ENCODE data around the gene PCIF1. TPM values are rescaled to one million over a fixed set of nuclear protein-coding genes. Genes with fewer than 3 reads are reported as not detected.
A peak's percentile ranks its signal among the peaks of the same experiment; 100 is the strongest.

The PCIF1 gene
- total RNA-seq (10 to 100 TPM; 26.1 to 33.0 TPM), polyA plus RNA-seq (ENCODE audit: insufficient read length in 6 of 6) (10 to 100 TPM; 43.1 to 50.8 (median 45.4) TPM)
- long read RNA-seq, donor 1, transcript PCIF1-201 (17 exons, 2,747 nt) = major isoform, 12 of 45 reads
- long read RNA-seq, donor 1, transcript PCIF1-203 (2 exons, 627 nt) = minor isoform, 8 of 45 reads
- long read RNA-seq, donor 1, partial matches to known transcripts = 24 of 45 reads
- long read RNA-seq, donor 1, other reads (novel, unspliced or antisense) = 0 of 45 reads
- long read RNA-seq, donor 2, transcript PCIF1-203 (2 exons, 627 nt) = minor isoform, 6 of 20 reads
- long read RNA-seq, donor 2, transcript PCIF1-201 (17 exons, 2,747 nt) = major isoform, 9 of 20 reads
- long read RNA-seq, donor 2, partial matches to known transcripts = 5 of 20 reads
- long read RNA-seq, donor 2, other reads (novel, unspliced or antisense) = 0 of 20 reads
- long read RNA-seq, donor 3, transcript PCIF1-201 (17 exons, 2,747 nt) = major isoform, 7 of 20 reads
- long read RNA-seq, donor 3, transcript PCIF1-203 (2 exons, 627 nt) = minor isoform, 5 of 20 reads
- long read RNA-seq, donor 3, partial matches to known transcripts = 8 of 20 reads
- long read RNA-seq, donor 3, other reads (novel, unspliced or antisense) = 0 of 20 reads
- long read RNA-seq, donor 4, partial matches to known transcripts = 1 of 10 reads
- long read RNA-seq, donor 4, other reads (novel, unspliced or antisense) = 3 of 10 reads
- long read RNA-seq, donor 5, transcript PCIF1-201 (17 exons, 2,747 nt) = minor isoform, 5 of 19 reads
- long read RNA-seq, donor 5, transcript PCIF1-203 (2 exons, 627 nt) = major isoform, 6 of 19 reads
- long read RNA-seq, donor 5, partial matches to known transcripts = 8 of 19 reads
- long read RNA-seq, donor 5, other reads (novel, unspliced or antisense) = 0 of 19 reads
- long read RNA-seq, donor 6, transcript PCIF1-201 (17 exons, 2,747 nt) = major isoform, 5 of 21 reads
- long read RNA-seq, donor 6, partial matches to known transcripts = 12 of 21 reads
- long read RNA-seq, donor 6, other reads (novel, unspliced or antisense) = 0 of 21 reads
- long read RNA-seq, donor 7, transcript PCIF1-201 (17 exons, 2,747 nt) = major isoform, 5 of 13 reads
- long read RNA-seq, donor 7, partial matches to known transcripts = 5 of 13 reads
- long read RNA-seq, donor 7, other reads (novel, unspliced or antisense) = 0 of 13 reads
- long read RNA-seq, donor 8, transcript PCIF1-203 (2 exons, 627 nt) = minor isoform, 7 of 46 reads
- long read RNA-seq, donor 8, transcript PCIF1-201 (17 exons, 2,747 nt) = major isoform, 12 of 46 reads
- long read RNA-seq, donor 8, partial matches to known transcripts = 27 of 46 reads
- long read RNA-seq, donor 8, other reads (novel, unspliced or antisense) = 0 of 46 reads
- long read RNA-seq, donor 9 = 0 reads
- long read RNA-seq, donor 10, transcript PCIF1-201 (17 exons, 2,747 nt) = major isoform, 16 of 22 reads
- long read RNA-seq, donor 10, partial matches to known transcripts = 1 of 22 reads
- long read RNA-seq, donor 10, other reads (novel, unspliced or antisense) = 3 of 22 reads
- long read RNA-seq, donor 11, transcript PCIF1-201 (17 exons, 2,747 nt) = major isoform, 8 of 17 reads
- long read RNA-seq, donor 11, partial matches to known transcripts = 5 of 17 reads
- long read RNA-seq, donor 11, other reads (novel, unspliced or antisense) = 0 of 17 reads
- long read RNA-seq, donor 12, transcript PCIF1-201 (17 exons, 2,747 nt) = major isoform, 10 of 23 reads
- long read RNA-seq, donor 12, partial matches to known transcripts = 11 of 23 reads
- long read RNA-seq, donor 12, other reads (novel, unspliced or antisense) = 0 of 23 reads

DNA sequence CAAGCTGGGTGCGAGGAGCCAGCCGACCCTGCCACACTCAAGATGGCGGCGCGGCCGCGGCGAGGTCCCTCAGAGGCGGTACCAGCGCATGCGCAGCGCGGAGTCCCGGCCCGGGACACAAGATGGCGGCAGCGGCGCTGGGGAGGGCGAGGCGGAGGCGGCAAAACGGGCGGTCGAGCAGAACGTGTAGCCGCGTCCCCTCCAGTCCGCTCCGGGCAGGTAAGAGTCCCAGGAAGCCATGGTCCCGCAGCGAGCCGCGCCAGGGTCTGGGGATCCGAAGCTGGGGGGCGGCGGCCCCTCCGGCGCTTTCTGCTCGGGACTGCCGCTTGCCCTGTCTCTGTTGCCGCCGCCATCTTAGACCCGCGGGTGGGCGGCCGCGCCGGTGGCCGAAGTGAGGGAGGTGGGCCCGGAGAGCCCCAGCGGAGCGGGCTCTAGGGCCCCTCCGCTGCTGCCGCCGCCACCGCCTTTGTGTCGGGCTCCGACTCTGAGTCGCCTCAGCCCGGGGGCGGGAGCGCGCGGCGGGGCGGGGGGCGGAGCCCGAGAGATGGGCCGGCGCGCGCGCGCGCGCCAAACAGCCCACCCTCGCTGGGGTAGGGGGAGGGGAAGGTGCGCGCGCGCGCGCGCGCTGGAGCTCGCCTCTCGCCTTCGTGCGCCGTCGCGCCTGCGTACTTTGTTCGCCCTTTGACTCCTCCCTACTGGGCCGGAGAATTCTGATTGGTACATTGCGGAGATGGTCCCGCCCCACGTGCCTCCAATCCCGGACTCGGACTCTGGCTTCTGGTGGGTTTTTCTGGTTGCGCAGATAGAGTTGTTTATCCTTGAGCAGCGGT, at the start of gene PCIF1:
Gene PCIF1, plus strand, starts transcription at position 98 of the 830 bp plus-strand sequence. CDS start 4,317 bp downstream, outside the sequence.
- TF ChIP-seq, protein P1, sequence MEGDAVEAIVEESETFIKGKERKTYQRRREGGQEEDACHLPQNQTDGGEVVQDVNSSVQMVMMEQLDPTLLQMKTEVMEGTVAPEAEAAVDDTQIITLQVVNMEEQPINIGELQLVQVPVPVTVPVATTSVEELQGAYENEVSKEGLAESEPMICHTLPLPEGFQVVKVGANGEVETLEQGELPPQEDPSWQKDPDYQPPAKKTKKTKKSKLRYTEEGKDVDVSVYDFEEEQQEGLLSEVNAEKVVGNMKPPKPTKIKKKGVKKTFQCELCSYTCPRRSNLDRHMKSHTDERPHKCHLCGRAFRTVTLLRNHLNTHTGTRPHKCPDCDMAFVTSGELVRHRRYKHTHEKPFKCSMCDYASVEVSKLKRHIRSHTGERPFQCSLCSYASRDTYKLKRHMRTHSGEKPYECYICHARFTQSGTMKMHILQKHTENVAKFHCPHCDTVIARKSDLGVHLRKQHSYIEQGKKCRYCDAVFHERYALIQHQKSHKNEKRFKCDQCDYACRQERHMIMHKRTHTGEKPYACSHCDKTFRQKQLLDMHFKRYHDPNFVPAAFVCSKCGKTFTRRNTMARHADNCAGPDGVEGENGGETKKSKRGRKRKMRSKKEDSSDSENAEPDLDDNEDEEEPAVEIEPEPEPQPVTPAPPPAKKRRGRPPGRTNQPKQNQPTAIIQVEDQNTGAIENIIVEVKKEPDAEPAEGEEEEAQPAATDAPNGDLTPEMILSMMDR (IDR thresholded peaks at IDR 0.05) = no peak
- Histone ChIP-seq H3K36me3 (peaks cover 0 to 31% of the 10 kb centered on the region in 2 donors), H3K9me3 (no peaks in the 10 kb centered on the region), H3K27ac (peak within 1 kb of the TSS; percentile 100), H3K27me3 (no peaks in the 10 kb centered on the region), H3K4me3 (peak within 1 kb of the TSS; percentile 95 to 99), H3K4me1 (peaks cover 5 to 32% of the 10 kb centered on the region in 2 donors)
- ATAC-seq (peak; percentile 93), DNase-seq (peak; percentile 98 to 99 (median 98))
- intact Hi-C loops (cut with DNase I) = no loop called here

DNA sequence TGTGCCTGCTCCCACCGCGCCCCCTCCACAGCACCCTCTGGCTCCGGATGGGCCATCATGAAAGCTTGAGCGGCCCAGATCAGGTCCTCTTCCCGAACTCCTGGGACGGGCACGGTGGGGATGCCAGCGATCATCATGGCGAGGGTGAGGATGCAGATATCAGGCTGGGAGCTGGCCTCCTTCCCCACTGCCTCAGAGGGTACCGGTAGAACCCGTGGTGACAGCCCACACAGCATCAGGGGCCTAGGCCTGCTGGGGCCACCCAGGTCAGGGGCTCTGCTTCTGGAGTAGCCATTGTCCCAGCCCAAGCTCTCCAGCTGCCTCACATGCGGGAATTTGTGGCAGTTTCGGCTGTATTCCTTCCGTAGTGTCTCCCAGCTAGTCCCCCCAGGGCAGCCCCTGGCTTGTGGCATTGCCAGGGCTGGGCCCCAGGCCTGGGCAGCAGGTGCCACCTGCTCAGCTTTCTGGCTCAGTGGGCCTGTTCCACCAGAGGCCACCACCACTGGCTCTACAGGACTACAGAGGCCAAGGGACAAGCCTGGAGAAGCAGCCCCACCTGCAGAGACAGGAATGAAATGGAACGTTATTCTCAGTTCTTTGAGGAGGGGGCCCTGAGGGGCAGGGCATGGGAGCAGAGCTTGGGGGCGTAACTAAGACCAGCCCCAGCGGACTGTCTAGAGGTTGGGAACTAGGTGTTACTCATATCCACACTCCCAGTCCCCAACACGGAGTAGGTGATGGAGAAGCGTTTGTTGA, 47.7 kb upstream of the PCIF1 start:
- H3K27ac ChIP-seq = no peak overlapping the region
- TF ChIP-seq, protein P1 (IDR thresholded peaks at IDR 0.05) = no peak
- intact Hi-C loops (cut with DNase I) = no loop called here
- DNase-seq (peak in 1 of 4 donors; percentile 61), ATAC-seq (no peak)
- H3K9me3 ChIP-seq = no peaks in the 10 kb centered on the region
- H3K4me3 ChIP-seq = no peak overlapping the region
- H3K4me1 ChIP-seq = peaks cover 3 to 53% of the 10 kb centered on the region in 2 donors
- H3K36me3 ChIP-seq = peaks cover 0 to 31% of the 10 kb centered on the region in 2 donors
- no peaks in the 10 kb centered on the region for H3K27me3 ChIP-seq

- intact Hi-C loops (cut with DNase I) = no loop called here
- Histone ChIP-seq H3K36me3 (peaks cover 0 to 31% of the 10 kb centered on the region in 2 donors), H3K4me1 (peaks cover 6 to 53% of the 10 kb centered on the region in 2 donors), H3K9me3 (no peaks in the 10 kb centered on the region), H3K27ac (no peak within 1 kb of the TSS), H3K4me3 (no peak within 1 kb of the TSS), H3K27me3 (no peaks in the 10 kb centered on the region)
- peak in 1 of 4 donors; percentile 51 for DNase-seq
- TF ChIP-seq, protein P1 (IDR thresholded peaks at IDR 0.05) = no peak
- ATAC-seq = no peak
Observed at GRCh38 chr20:45887346-45887715, 47.2 kb upstream of the PCIF1 start, which contains the start of gene SPATA25. Gene SPATA25 (minus strand): TSS chr20:45887622. CDS start chr20:45887590, 32 bp downstream.
